Endothelial cell of umbilical vein (primary cell): Measurements from ENCODE around the gene CELF5. TPM values are rescaled to one million over a fixed set of nuclear protein-coding genes. Genes with fewer than 3 reads are reported as not detected.

Experiments
- BruUV-seq: library from RNA; stranded (reverse); fragments of 400-500 nt; replicated peaks from 2 replicates; lab custom pipeline; 2021; lab: Mats Ljungman, UMichigan
- CTCF ChIA-PET: fragments of 300-600, 350-600 bp; sonication (Branson Sonifier 250); formaldehyde crosslinking; loops from one replicate; lab custom pipeline; 2021; ENCODE audit warnings: antibody characterized with exemption, inconsistent platforms; lab: Charles Lee
- POLR2A ChIA-PET: fragments of 300-600, 350-600 bp; sonication (Branson Sonifier 250); formaldehyde crosslinking; loops from one replicate; lab custom pipeline; 2021; ENCODE audit warnings: antibody characterized with exemption, inconsistent platforms; lab: Charles Lee
- DNase-seq: peaks from one replicate; pipeline ENCODE4 v3.0.0-alpha.2; 2011; ENCODE audit warnings: low read depth, low spot score
- FAIRE-seq: peaks from 2 replicates; lab custom pipeline; 2011; peaks lifted over from hg19 to GRCh38; lab: Jason Lieb, UNC
- H2AFZ ChIP-seq: 2 replicates; pipeline ENCODE4 v1.6.0; 2012; ENCODE audit warnings: low read depth, low read length, control low read depth, inconsistent platforms
- H3K27ac ChIP-seq: 2 replicates; pipeline ENCODE4 v1.5.1; 2011; ENCODE audit warnings: low read depth, mild to moderate bottlenecking, control low read depth, low read length, moderate library complexity; ENCODE audit not compliant: insufficient read depth
- H3K27me3 ChIP-seq, 2 experiments: 2 replicates each; pipeline versions ENCODE4 v1.6.0 to v1.6.1; 2011; ENCODE audit warnings: low read length in 2 of 2, mixed read lengths in 1 of 2; ENCODE audit not compliant: control insufficient read depth in 2 of 2, insufficient read depth in 2 of 2
- H3K36me3 ChIP-seq, 2 experiments: 2 replicates in 1 of 2; 3 replicates in 1 of 2; pipeline ENCODE4 v1.5.1; 2011; ENCODE audit warnings: low read length in 2 of 2, mild to moderate bottlenecking in 1 of 2, moderate library complexity in 1 of 2; ENCODE audit not compliant: control insufficient read depth in 2 of 2, insufficient read depth in 2 of 2; ENCODE audit errors: extremely low read depth in 1 of 2
- H3K4me1 ChIP-seq: 3 replicates; pipeline ENCODE4 v1.5.1; 2011; ENCODE audit warnings: mild to moderate bottlenecking, low read length; ENCODE audit not compliant: control insufficient read depth, insufficient read depth; ENCODE audit errors: extremely low read depth
- H3K4me2 ChIP-seq: 2 replicates; pipeline ENCODE4 v1.6.1; 2011; ENCODE audit warnings: low read length, control low read depth, mixed read lengths; ENCODE audit not compliant: insufficient read depth
- H3K4me3 ChIP-seq, 3 experiments: fragments of 200-600 bp in 1 of 3; sonication (generic), shearing (Covaris generic) in 1 of 3; replicated peaks in 1 of 3; 2 replicates each; pipeline ENCODE4 v1.5.1; 2011 to 2016; ENCODE audit warnings: control low read depth in 3 of 3, low read length in 3 of 3, mild to moderate bottlenecking in 2 of 3, inconsistent platforms in 1 of 3, low read depth in 1 of 3, moderate library complexity in 1 of 3; ENCODE audit not compliant: insufficient read depth in 1 of 3
- H3K79me2 ChIP-seq: 2 replicates; pipeline ENCODE4 v1.6.0; 2012; ENCODE audit warnings: low read length, inconsistent platforms; ENCODE audit not compliant: control insufficient read depth, insufficient read depth
- H3K9ac ChIP-seq: replicated peaks from 2 replicates; pipeline ENCODE3; 2011; ENCODE audit warnings: low read length, control low read depth; ENCODE audit not compliant: insufficient read depth; ENCODE audit errors: extremely low read depth
- H3K9me1 ChIP-seq: replicated peaks from 3 replicates; pipeline ENCODE4 v1.6.0; 2011; ENCODE audit warnings: mild to moderate bottlenecking, low read length; ENCODE audit not compliant: control insufficient read depth, insufficient read depth; ENCODE audit errors: extremely low read depth
- H3K9me3 ChIP-seq: replicated peaks from 2 replicates; pipeline ENCODE4 v1.5.1; 2012; ENCODE audit warnings: low read length, inconsistent platforms; ENCODE audit not compliant: control insufficient read depth, insufficient read depth
- H4K20me1 ChIP-seq: replicated peaks from 2 replicates; pipeline ENCODE3; 2011; ENCODE audit warnings: mild to moderate bottlenecking, low read length; ENCODE audit not compliant: control insufficient read depth, insufficient read depth; ENCODE audit errors: extremely low read depth
- CTCF ChIP-seq, 2 donors: IDR thresholded peaks; 1 replicate in 1 of 2; 2 replicates in 1 of 2; pipeline ENCODE4 v1.5.1; 2011; ENCODE audit warnings: low read length in 2 of 2, mild to moderate bottlenecking in 2 of 2, moderate library complexity in 2 of 2, control low read depth in 1 of 2, inconsistent platforms in 1 of 2, low read depth in 1 of 2; ENCODE audit not compliant: insufficient read depth in 1 of 2; ENCODE audit errors: extremely low read depth in 1 of 2
- EZH2 ChIP-seq: IDR thresholded peaks from 2 replicates; pipeline ENCODE4 v1.6.1; 2012; ENCODE audit warnings: borderline replicate concordance, low read depth, mild to moderate bottlenecking, moderate library complexity, low read length, inconsistent platforms; ENCODE audit not compliant: severe bottlenecking
- FOS ChIP-seq: IDR thresholded peaks from 2 replicates; pipeline ENCODE4 v1.6.1; 2011; ENCODE audit warnings: mild to moderate bottlenecking, low read length, moderate library complexity, borderline replicate concordance; ENCODE audit not compliant: insufficient read depth
- GATA2 ChIP-seq: IDR thresholded peaks from 2 replicates; pipeline ENCODE4 v1.7.0; 2011; ENCODE audit warnings: low read depth, mild to moderate bottlenecking, moderate library complexity, mixed read lengths, low read length; ENCODE audit not compliant: insufficient read length, insufficient read depth
- JUN ChIP-seq: IDR thresholded peaks from 2 replicates; pipeline ENCODE4 v1.6.1; 2011; ENCODE audit warnings: borderline replicate concordance, low read depth; ENCODE audit not compliant: insufficient read length, insufficient read depth
- MYC ChIP-seq: IDR thresholded peaks from one replicate; pipeline ENCODE4 v1.6.1; 2011; ENCODE audit warnings: mild to moderate bottlenecking, low read depth, low read length
- POLR2A ChIP-seq: IDR thresholded peaks from 2 replicates; pipeline ENCODE4 v1.6.1; 2012; ENCODE audit warnings: low read depth, mild to moderate bottlenecking, control low read depth, low read length
- POLR2AphosphoS5 ChIP-seq: IDR thresholded peaks from 2 replicates; pipeline ENCODE4 v1.6.1; 2012; ENCODE audit warnings: low read depth, mild to moderate bottlenecking, control low read depth, low read length, moderate library complexity; ENCODE audit not compliant: insufficient read depth
- dilution Hi-C: fragments of 300-500 bp; cut with MboI; formaldehyde crosslinking; loops from one replicate; pipeline ENCODE4 v1.15.0; 2019; ENCODE audit warnings: low sequenced_read_pairs; ENCODE audit not compliant: extremely low pct_ligation_motif_present
- intact Hi-C: fragments of 100-400 bp; cut with micrococcal nuclease; formaldehyde crosslinking; loops from one replicate; pipeline ENCODE4 v1.10.0; 2022
- polyA plus RNA-seq, 4 experiments: library from polyadenylated mRNA; depleted of rRNA in 3 of 4; stranded (reverse) in 3 of 4; unstranded in 1 of 4; fragments of >200 nt; gene quantifications; 2 replicates each; pipeline versions ENCODE4 v1.2.1 to v1.2.3, GENCODE V29; 2011 to 2012; ENCODE audit warnings: missing spikeins in 1 of 4
- total RNA-seq: library from RNA; stranded (reverse); gene quantifications from 2 replicates; pipeline ENCODE4 v1.2.3, GENCODE V29; 2021
- TF ChIP-seq, protein P1 (sequence below): IDR thresholded peaks from 2 replicates; pipeline ENCODE4 v1.6.1; 2011; ENCODE audit not compliant: insufficient read depth, insufficient read length

CELF5 gene
- total and polyA plus RNA-seq, 2 donors (not counting 3 experiments of a cell fraction or from before 2014, with no cell fraction given): not detected

DNA sequence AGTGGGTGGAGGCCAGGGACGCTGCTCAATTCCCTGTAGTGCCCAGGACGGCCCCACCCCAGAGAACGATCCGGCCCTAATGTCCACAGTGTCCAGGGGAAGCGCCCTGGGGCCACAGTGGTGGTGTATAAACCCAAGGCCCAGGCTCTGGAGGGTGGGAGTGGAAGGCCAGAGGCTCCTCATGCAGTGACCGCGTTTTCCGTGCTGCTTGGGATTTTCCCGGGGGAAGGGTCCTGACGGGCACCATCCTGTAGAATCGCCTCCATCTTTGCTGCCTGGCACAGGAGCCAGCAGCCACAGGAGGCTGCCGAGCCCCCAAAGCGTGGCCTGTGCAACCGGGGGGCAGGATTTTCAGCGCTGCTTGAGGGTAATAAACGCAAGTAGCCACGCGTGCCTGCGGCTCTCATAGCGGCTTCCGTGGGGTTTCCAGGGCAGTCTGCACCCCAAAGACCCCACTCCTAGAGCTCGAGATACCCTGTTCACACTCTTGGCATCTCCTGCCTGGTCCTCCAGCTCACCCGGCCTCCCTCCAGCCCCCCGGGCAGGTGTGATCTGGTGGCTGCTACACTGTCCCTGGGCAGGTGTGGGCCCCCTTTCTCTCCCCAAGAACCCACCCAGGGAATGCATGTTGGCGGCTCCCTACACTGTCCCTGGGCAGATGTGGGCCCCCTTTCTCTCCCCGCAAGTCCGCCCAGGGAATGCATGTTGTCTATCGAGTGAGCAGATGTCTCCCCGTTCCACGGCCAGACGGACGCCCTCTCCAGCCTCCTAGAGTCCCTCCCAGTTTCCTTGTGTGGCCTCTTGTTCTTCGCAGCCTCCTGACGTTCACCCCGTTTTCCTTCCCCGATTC lies 36.6 kb upstream of the CELF5 start:
- H3K27me3 ChIP-seq: no peaks in the 10 kb centered on the region
- no peaks in the 10 kb centered on the region for H3K9me1 ChIP-seq
- no peak overlapping the region for H3K27ac ChIP-seq
- POLR2A ChIA-PET: no interaction called here
- H4K20me1 ChIP-seq: no peaks in the 10 kb centered on the region
- CTCF ChIA-PET: interaction anchor here (2.0 kb wide), 1 partner anchor 59 kb away, joined by 7 read pairs; no protein-coding TSS in a partner anchor
- intact Hi-C loops: no loop called here
- no peaks in the 10 kb centered on the region for H3K9me3 ChIP-seq
- no peak overlapping the region for H2AFZ ChIP-seq
- H3K4me2 ChIP-seq: no peak overlapping the region
- BruUV-seq: no TSS peak
- dilution Hi-C loops: no loop called here
- no peak overlapping the region for H3K4me3 ChIP-seq
- DNase-seq (no peak), FAIRE-seq (no peak)
- H3K79me2 ChIP-seq: peaks cover 57% of the 10 kb centered on the region
- no peak overlapping the region for H3K9ac ChIP-seq
- H3K4me1 ChIP-seq: peaks cover 12% of the 10 kb centered on the region
- no peaks in the 10 kb centered on the region for H3K36me3 ChIP-seq
- TF ChIP-seq FOS: no peak
- no peak for TF ChIP-seq EZH2
- TF ChIP-seq POLR2A: no peak
- TF ChIP-seq POLR2AphosphoS5: no peak
- TF ChIP-seq MYC: no peak
- TF ChIP-seq, protein P1, sequence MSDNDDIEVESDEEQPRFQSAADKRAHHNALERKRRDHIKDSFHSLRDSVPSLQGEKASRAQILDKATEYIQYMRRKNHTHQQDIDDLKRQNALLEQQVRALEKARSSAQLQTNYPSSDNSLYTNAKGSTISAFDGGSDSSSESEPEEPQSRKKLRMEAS: no peak
- TF ChIP-seq GATA2: no peak
- no peak for TF ChIP-seq CTCF (IDR thresholded peaks at IDR 0.05; ENCODE audit: extremely low read depth in 1 of 2, insufficient read depth in 1 of 2, low read depth in 1 of 2, low read length in 2 of 2)
- no peak for TF ChIP-seq JUN
